K562 (cell line): ENCODE measurements around the gene HIPK2. TPM values are rescaled to one million over a fixed set of nuclear protein-coding genes. Genes with fewer than 3 reads are reported as not detected.

Experiments used
- ATAC-seq: fragments of 200-7000 bp; cut with Tn5 transposase; 3 replicates; pipeline ENCODE4 v1.9.1; 2020; ENCODE audit warnings: moderate library complexity
- BruUV-seq: library from RNA; stranded (reverse); fragments of 400-500 nt; replicated peaks from 2 replicates; lab custom pipeline; 2021; lab: Mats Ljungman, UMichigan
- CTCF ChIA-PET: fragments of 300-600 bp; formaldehyde crosslinking; extraction: SDS; loops from one replicate; lab custom pipeline; 2021; ENCODE audit warnings: low intra/inter-chr PET ratio; lab: Yijun Ruan, JAX
- POLR2A ChIA-PET: fragments of 300-600, 350-650 bp; sonication (Branson Sonifier 250); formaldehyde crosslinking; extraction: SDS; loops from one replicate; lab custom pipeline; 2021; ENCODE audit warnings: antibody characterized with exemption, inconsistent platforms; lab: Yijun Ruan, JAX
- DNase-seq, 4 experiments: peaks; one replicate each; pipeline versions ENCODE4 v3.0.0 to v3.0.0-alpha.2; 2011 to 2018; ENCODE audit warnings: low spot score in 3 of 4, mixed read lengths in 3 of 4; ENCODE audit errors: extremely low read depth in 1 of 4
- FAIRE-seq: peaks from 2 replicates; lab custom pipeline; 2011; peaks lifted over from hg19 to GRCh38; lab: Jason Lieb, UNC
- H2AFZ ChIP-seq: 2 replicates; pipeline ENCODE4 v1.6.0; 2011; ENCODE audit warnings: low read depth, low read length, control low read depth, inconsistent platforms
- H3K27ac ChIP-seq: fragments of 200-600 bp; 3 replicates; pipeline ENCODE4 v1.8.0; 2011; ENCODE audit warnings: low read depth, mild to moderate bottlenecking, control low read depth, inconsistent platforms, low read length, moderate library complexity, mixed read lengths; ENCODE audit errors: extremely low read depth
- H3K27me3 ChIP-seq, 2 experiments: fragments of 300-600 bp in 1 of 2; 2 replicates in 1 of 2; 3 replicates in 1 of 2; pipeline versions ENCODE4 v1.6.0 to v1.8.0; 2011; ENCODE audit warnings: inconsistent platforms in 2 of 2, low read length in 2 of 2, mild to moderate bottlenecking in 1 of 2, mixed read lengths in 1 of 2, moderate library complexity in 1 of 2; ENCODE audit not compliant: control insufficient read depth in 2 of 2, insufficient read depth in 2 of 2
- H3K36me3 ChIP-seq: fragments of 300-600 bp; 3 replicates; pipeline ENCODE4 v1.8.0; 2011; ENCODE audit warnings: mild to moderate bottlenecking, low read length, inconsistent platforms; ENCODE audit not compliant: control insufficient read depth, insufficient read depth
- H3K4me1 ChIP-seq, 2 experiments: fragments of 200-600 bp in 1 of 2; replicated peaks in 1 of 2; 2 replicates in 1 of 2; 3 replicates in 1 of 2; pipeline versions ENCODE4 v1.5.1 to v1.8.0; 2011; ENCODE audit warnings: inconsistent platforms in 2 of 2, low read length in 2 of 2, mild to moderate bottlenecking in 1 of 2, mixed read lengths in 1 of 2, moderate library complexity in 1 of 2; ENCODE audit not compliant: control insufficient read depth in 2 of 2, insufficient read depth in 2 of 2
- H3K4me2 ChIP-seq: 2 replicates; pipeline ENCODE4 v1.6.1; 2011; ENCODE audit warnings: low read length, control low read depth, inconsistent platforms, mixed read lengths; ENCODE audit not compliant: insufficient read depth
- H3K4me3 ChIP-seq: fragments of 200-600 bp; sonication (generic), shearing (Covaris generic); 2 replicates; pipeline ENCODE4 v1.5.1; 2016; ENCODE audit warnings: control low read depth, inconsistent platforms
- H3K79me2 ChIP-seq: fragments of 200-600 bp; 3 replicates; pipeline ENCODE4 v1.8.0; 2011; ENCODE audit warnings: low read length, inconsistent platforms; ENCODE audit not compliant: control insufficient read depth, insufficient read depth
- H3K9ac ChIP-seq, 2 experiments: 2 replicates each; pipeline versions ENCODE4 v1.6.0 to v1.6.1; 2011; ENCODE audit warnings: low read depth in 2 of 2, low read length in 2 of 2, control low read depth in 1 of 2, inconsistent platforms in 1 of 2, mild to moderate bottlenecking in 1 of 2, mixed read lengths in 1 of 2; ENCODE audit not compliant: insufficient read depth in 1 of 2
- H3K9me1 ChIP-seq: one replicate; pipeline ENCODE4 v1.6.0; 2011; ENCODE audit warnings: inconsistent platforms, mild to moderate bottlenecking, low read length, moderate library complexity; ENCODE audit not compliant: control insufficient read depth, insufficient read depth
- H3K9me3 ChIP-seq: replicated peaks from 2 replicates; pipeline ENCODE4 v1.5.1; 2011; ENCODE audit warnings: low read depth, low read length, inconsistent platforms; ENCODE audit not compliant: control insufficient read depth, insufficient read depth
- H4K20me1 ChIP-seq: replicated peaks from 2 replicates; pipeline ENCODE4 v1.6.1; 2011; ENCODE audit warnings: low read length, inconsistent platforms, mixed read lengths; ENCODE audit not compliant: control insufficient read depth, insufficient read depth
- HCFC1 ChIP-seq: IDR thresholded peaks from 2 replicates; pipeline ENCODE4 v1.6.1; 2012; ENCODE audit warnings: low read depth, low read length, improper control_type of control experiment
- NFYB ChIP-seq: IDR thresholded peaks from 2 replicates; pipeline ENCODE4 v1.6.1; 2011; ENCODE audit warnings: mild to moderate bottlenecking, moderate library complexity; ENCODE audit not compliant: insufficient read length; ENCODE audit errors: extremely low read depth
- NUFIP1 ChIP-seq: fragments of 450-650 bp; IDR thresholded peaks from 2 replicates; pipeline ENCODE4 v1.6.1; 2018; ENCODE audit not compliant: partially characterized antibody
- TCF7L2 ChIP-seq: fragments of 150-350 bp; IDR thresholded peaks from 2 replicates; pipeline ENCODE4 v1.6.1; 2016; ENCODE audit warnings: low read depth, mild to moderate bottlenecking, low read length, moderate library complexity
- XRCC4 ChIP-seq: IDR thresholded peaks from one replicate; pipeline ENCODE4 v1.6.1; 2011; ENCODE audit not compliant: insufficient read depth, insufficient read length; ENCODE audit errors: extremely low read depth
- ZKSCAN8 ChIP-seq: fragments of 200-800 bp; sonication (Bioruptor generic); IDR thresholded peaks from 2 replicates; pipeline ENCODE4 v1.6.1; 2016; ENCODE audit warnings: missing genetic modification characterization, missing compliant biosample characterization
- ZNF445 ChIP-seq: fragments of 250-450 bp; sonication (Bioruptor Pico); IDR thresholded peaks from 2 replicates; pipeline ENCODE4 v1.4.0; 2020; ENCODE audit warnings: low read depth, mild to moderate bottlenecking, moderate library complexity
- ZNF778 ChIP-seq: fragments of 450-650 bp; formaldehyde crosslinking; IDR thresholded peaks from 2 replicates; pipeline ENCODE4 v1.4.0; 2020; ENCODE audit warnings: mild to moderate bottlenecking, moderate library complexity
- WGBS: fragments of 100-300 bp; shearing (Covaris generic); methylation state at CpG from one replicate; pipeline ENCODE4 v1.1.6; 2016; ENCODE audit warnings: low coverage, mixed read lengths; ENCODE audit not compliant: insufficient coverage; ENCODE audit errors: missing lambda C conversion rate; 5-methylcytosine and 5-hydroxymethylcytosine counted together
- in situ Hi-C: fragments of 300-500 bp; cut with MboI; formaldehyde crosslinking; loops from 4 replicates; pipeline ENCODE4 v1.15.0; 2018; ENCODE audit warnings: inconsistent platforms, mixed read lengths
- intact Hi-C: fragments of 100-400 bp; cut with micrococcal nuclease; formaldehyde crosslinking; loops from 2 replicates; pipeline ENCODE4 v1.14.2; 2022
- polyA plus RNA-seq, 8 experiments: library from polyadenylated mRNA; depleted of rRNA in 4 of 8; stranded (reverse) in 5 of 8; unstranded in 3 of 8; fragments of >200 nt; fragmentation: Nextera tagmentation in 2 of 8; fragmentation: Illumina TruSeq in 1 of 8; extraction: Ambion mirVana in 2 of 8; extraction: Trizol in 1 of 8; gene quantifications; 2 replicates each; pipeline versions ENCODE4 v1.2.1 to v1.2.3, GENCODE V29; 2011 to 2014; ENCODE audit warnings: inconsistent platforms in 1 of 8, missing spikeins in 1 of 8
- total RNA-seq, 7 experiments: library from RNA; depleted of rRNA in 6 of 7; stranded (reverse); fragments of >200 nt in 6 of 7; fragmentation: Illumina TruSeq in 2 of 7; extraction: Trizol in 2 of 7; gene quantifications; 2 replicates each; pipeline versions ENCODE4 v1.2.1 to v1.2.3, GENCODE V29; 2011 to 2021; ENCODE audit warnings: low replicate concordance in 1 of 7
- TF ChIP-seq, protein P1 (sequence below): sonication (generic); formaldehyde crosslinking; IDR thresholded peaks from 2 replicates; pipeline ENCODE4 v1.8.0; 2022; ENCODE audit warnings: mild to moderate bottlenecking, missing genetic modification reagents
- TF ChIP-seq, protein P2 (sequence below), 2 experiments: fragments of 200-800 bp in 1 of 2; sonication (Bioruptor generic) in 1 of 2; sonication (generic) in 1 of 2; formaldehyde crosslinking in 1 of 2; IDR thresholded peaks in 1 of 2; conservative IDR thresholded peaks in 1 of 2; 2 replicates each; pipeline versions ENCODE4 v1.5.0 to v1.6.1; 2016 to 2020; ENCODE audit warnings: missing compliant biosample characterization in 1 of 2, missing genetic modification characterization in 1 of 2, missing genetic modification reagents in 1 of 2
- TF ChIP-seq, protein P3 (sequence below): fragments of 250-450 bp; sonication (Bioruptor Pico); IDR thresholded peaks from 2 replicates; pipeline ENCODE4 v1.5.0; 2022; ENCODE audit warnings: mild to moderate bottlenecking
- TF ChIP-seq, protein P4 (sequence below): fragments of 450-650 bp; IDR thresholded peaks from 2 replicates; pipeline ENCODE4 v1.6.1; 2016; ENCODE audit warnings: missing biosample characterization, missing genetic modification characterization

The HIPK2 gene
- total and polyA plus RNA-seq, 9 of the 15 experiments (the other 6 are each of a cell fraction or from before 2014, with no cell fraction given), result 0.69 to 19.8 (median 5.1) TPM

DNA sequence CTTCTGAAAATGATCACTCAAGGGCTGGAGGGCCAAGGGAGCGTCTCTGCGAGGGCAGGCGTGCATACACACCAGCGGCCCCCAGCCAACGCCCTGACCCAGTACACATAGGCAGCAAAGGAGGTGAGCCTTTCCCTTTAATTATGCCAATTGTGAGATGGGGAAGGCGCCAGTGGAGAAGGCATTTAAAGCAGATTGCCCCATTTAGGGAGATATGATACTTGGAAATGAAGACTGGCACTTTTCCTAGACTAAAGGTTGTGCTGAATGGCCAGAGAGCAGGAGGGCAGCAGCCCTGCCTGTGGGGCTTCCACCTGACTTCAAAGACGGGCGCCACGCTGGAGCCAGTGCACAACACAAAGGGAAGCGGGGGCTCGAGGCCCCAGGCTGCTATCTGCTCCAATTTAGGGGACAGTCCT lies 24.1 kb downstream of the HIPK2 start:
- Histone ChIP-seq H3K9me3 (no peaks in the 10 kb centered on the region), H3K9ac (no peak overlapping the region; a peak in 1 of 4 replicates), H3K27me3 (peaks cover 0 to 9% of the 10 kb centered on the region in 2 experiments; a peak in 1 of 5 replicates), H2AFZ (no peak overlapping the region), H3K27ac (no peak overlapping the region), H3K4me1 (no peaks in the 10 kb centered on the region; a peak in 2 of 5 replicates), H3K4me3 (no peak overlapping the region), H4K20me1 (peaks cover 44% of the 10 kb centered on the region), H3K79me2 (peaks cover 6% of the 10 kb centered on the region; the same call in 2 of the 3 replicates), H3K9me1 (no peaks in the 10 kb centered on the region), H3K4me2 (no peak overlapping the region), H3K36me3 (no peaks in the 10 kb centered on the region)
- ATAC-seq (no peak), DNase-seq (no peak), FAIRE-seq (no peak)
- intact Hi-C loops (no loop called here), in situ Hi-C loops (no loop called here)
- POLR2A ChIA-PET, result interaction anchor here (0.6 to 2.3 kb wide), 6 partner anchors 10 to 62 kb away, joined by 3 to 10 read pairs (median 3); no protein-coding TSS in a partner anchor
- CTCF ChIA-PET, result interaction anchor here (0.8 kb wide), 1 partner anchor 258 kb away, joined by 3 read pairs; no protein-coding TSS in a partner anchor
- BruUV-seq, result no TSS peak
- WGBS, result 39% methylated on average over 11 of the region's 11 CpGs
- TF ChIP-seq XRCC4 (no peak), TCF7L2 (no peak), ZKSCAN8 (no peak), ZNF778 (CRISPR knock-in tag) (no peak), ZNF445 (CRISPR knock-in tag) (no peak), NUFIP1 (no peak), HCFC1 (no peak), NFYB (no peak)
- TF ChIP-seq, protein P1, sequence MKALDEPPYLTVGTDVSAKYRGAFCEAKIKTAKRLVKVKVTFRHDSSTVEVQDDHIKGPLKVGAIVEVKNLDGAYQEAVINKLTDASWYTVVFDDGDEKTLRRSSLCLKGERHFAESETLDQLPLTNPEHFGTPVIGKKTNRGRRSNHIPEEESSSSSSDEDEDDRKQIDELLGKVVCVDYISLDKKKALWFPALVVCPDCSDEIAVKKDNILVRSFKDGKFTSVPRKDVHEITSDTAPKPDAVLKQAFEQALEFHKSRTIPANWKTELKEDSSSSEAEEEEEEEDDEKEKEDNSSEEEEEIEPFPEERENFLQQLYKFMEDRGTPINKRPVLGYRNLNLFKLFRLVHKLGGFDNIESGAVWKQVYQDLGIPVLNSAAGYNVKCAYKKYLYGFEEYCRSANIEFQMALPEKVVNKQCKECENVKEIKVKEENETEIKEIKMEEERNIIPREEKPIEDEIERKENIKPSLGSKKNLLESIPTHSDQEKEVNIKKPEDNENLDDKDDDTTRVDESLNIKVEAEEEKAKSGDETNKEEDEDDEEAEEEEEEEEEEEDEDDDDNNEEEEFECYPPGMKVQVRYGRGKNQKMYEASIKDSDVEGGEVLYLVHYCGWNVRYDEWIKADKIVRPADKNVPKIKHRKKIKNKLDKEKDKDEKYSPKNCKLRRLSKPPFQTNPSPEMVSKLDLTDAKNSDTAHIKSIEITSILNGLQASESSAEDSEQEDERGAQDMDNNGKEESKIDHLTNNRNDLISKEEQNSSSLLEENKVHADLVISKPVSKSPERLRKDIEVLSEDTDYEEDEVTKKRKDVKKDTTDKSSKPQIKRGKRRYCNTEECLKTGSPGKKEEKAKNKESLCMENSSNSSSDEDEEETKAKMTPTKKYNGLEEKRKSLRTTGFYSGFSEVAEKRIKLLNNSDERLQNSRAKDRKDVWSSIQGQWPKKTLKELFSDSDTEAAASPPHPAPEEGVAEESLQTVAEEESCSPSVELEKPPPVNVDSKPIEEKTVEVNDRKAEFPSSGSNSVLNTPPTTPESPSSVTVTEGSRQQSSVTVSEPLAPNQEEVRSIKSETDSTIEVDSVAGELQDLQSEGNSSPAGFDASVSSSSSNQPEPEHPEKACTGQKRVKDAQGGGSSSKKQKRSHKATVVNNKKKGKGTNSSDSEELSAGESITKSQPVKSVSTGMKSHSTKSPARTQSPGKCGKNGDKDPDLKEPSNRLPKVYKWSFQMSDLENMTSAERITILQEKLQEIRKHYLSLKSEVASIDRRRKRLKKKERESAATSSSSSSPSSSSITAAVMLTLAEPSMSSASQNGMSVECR (CRISPR knock-in tag), result no peak
- TF ChIP-seq, protein P2, sequence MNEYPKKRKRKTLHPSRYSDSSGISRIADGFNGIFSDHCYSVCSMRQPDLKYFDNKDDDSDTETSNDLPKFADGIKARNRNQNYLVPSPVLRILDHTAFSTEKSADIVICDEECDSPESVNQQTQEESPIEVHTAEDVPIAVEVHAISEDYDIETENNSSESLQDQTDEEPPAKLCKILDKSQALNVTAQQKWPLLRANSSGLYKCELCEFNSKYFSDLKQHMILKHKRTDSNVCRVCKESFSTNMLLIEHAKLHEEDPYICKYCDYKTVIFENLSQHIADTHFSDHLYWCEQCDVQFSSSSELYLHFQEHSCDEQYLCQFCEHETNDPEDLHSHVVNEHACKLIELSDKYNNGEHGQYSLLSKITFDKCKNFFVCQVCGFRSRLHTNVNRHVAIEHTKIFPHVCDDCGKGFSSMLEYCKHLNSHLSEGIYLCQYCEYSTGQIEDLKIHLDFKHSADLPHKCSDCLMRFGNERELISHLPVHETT (CRISPR knock-in tag; conservative IDR thresholded peaks at IDR 0.05 in 1 of 2, IDR thresholded peaks at IDR 0.05 in 1 of 2), result no peak
- TF ChIP-seq, protein P3, sequence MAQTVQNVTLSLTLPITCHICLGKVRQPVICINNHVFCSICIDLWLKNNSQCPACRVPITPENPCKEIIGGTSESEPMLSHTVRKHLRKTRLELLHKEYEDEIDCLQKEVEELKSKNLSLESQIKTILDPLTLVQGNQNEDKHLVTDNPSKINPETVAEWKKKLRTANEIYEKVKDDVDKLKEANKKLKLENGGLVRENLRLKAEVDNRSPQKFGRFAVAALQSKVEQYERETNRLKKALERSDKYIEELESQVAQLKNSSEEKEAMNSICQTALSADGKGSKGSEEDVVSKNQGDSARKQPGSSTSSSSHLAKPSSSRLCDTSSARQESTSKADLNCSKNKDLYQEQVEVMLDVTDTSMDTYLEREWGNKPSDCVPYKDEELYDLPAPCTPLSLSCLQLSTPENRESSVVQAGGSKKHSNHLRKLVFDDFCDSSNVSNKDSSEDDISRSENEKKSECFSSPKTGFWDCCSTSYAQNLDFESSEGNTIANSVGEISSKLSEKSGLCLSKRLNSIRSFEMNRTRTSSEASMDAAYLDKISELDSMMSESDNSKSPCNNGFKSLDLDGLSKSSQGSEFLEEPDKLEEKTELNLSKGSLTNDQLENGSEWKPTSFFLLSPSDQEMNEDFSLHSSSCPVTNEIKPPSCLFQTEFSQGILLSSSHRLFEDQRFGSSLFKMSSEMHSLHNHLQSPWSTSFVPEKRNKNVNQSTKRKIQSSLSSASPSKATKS (CRISPR knock-in tag), result no peak
- TF ChIP-seq, protein P4, sequence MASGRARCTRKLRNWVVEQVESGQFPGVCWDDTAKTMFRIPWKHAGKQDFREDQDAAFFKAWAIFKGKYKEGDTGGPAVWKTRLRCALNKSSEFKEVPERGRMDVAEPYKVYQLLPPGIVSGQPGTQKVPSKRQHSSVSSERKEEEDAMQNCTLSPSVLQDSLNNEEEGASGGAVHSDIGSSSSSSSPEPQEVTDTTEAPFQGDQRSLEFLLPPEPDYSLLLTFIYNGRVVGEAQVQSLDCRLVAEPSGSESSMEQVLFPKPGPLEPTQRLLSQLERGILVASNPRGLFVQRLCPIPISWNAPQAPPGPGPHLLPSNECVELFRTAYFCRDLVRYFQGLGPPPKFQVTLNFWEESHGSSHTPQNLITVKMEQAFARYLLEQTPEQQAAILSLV (tag), result no peak
